HG03520 (cell line): Measurements from ENCODE around the gene ALDH3A2.
"Not testable (repeated sequence)": the region's sequence is repeated elsewhere in the genome, so short reads cannot be mapped to it uniquely, and the experiment has no call there.

Experiments
- ATAC-seq: cut with Tn5 transposase; IDR thresholded peaks from one replicate; pipeline ENCODE4 v1.9.1; 2021; ENCODE audit warnings: mild to moderate bottlenecking, moderate library complexity; ENCODE audit not compliant: unreplicated experiment

Gene ALDH3A2

GRCh38 chr17:19677736-19678379 is 29.3 kb downstream of the ALDH3A2 start:
- ATAC-seq, result no peak

- no peak for ATAC-seq
Observed at GRCh38 chr17:19678581-19679453, 30.3 kb downstream of the ALDH3A2 start.

- ATAC-seq, result no peak
Observed at GRCh38 chr17:19683117-19683516, 34.6 kb downstream of the ALDH3A2 start.

GRCh38 chr17:19684909-19685580 is 36.5 kb downstream of the ALDH3A2 start:
- ATAC-seq, result not testable (repeated sequence)

GRCh38 chr17:19686400-19687090 is 38.0 kb downstream of the ALDH3A2 start:
- no peak for ATAC-seq

GRCh38 chr17:19702217-19702641 is 53.7 kb downstream of the ALDH3A2 start:
- no peak for ATAC-seq

GRCh38 chr17:19703106-19703827 is 54.7 kb downstream of the ALDH3A2 start:
- no peak for ATAC-seq

GRCh38 chr17:19703828-19704613 is 55.5 kb downstream of the ALDH3A2 start:
- no peak for ATAC-seq

- no peak for ATAC-seq
Observed at GRCh38 chr17:19705201-19705600, 56.6 kb downstream of the ALDH3A2 start.

- ATAC-seq, result no peak
Observed at GRCh38 chr17:19705771-19706770, 57.5 kb downstream of the ALDH3A2 start.

- ATAC-seq, result no peak
Observed at GRCh38 chr17:19706791-19707727, 58.5 kb downstream of the ALDH3A2 start.

GRCh38 chr17:19707728-19708221 is 59.2 kb downstream of the ALDH3A2 start:
- no peak for ATAC-seq

- ATAC-seq, result no peak
Observed at GRCh38 chr17:19708431-19709175, 60.1 kb downstream of the ALDH3A2 start.

GRCh38 chr17:19709841-19710240 is 61.3 kb downstream of the ALDH3A2 start:
- no peak for ATAC-seq

GRCh38 chr17:19712436-19713004 is 64.0 kb downstream of the ALDH3A2 start:
- no peak for ATAC-seq

GRCh38 chr17:19713462-19713861 is 64.9 kb downstream of the ALDH3A2 start:
- ATAC-seq, result no peak
